PC-3 (cell line): ENCODE data around the gene SYCP3. TPM values are rescaled to one million over a fixed set of nuclear protein-coding genes. Genes with fewer than 3 reads are reported as not detected.
"Not testable (repeated sequence)": the region's sequence is repeated elsewhere in the genome, so short reads cannot be mapped to it uniquely, and the experiment has no call there.

Experiments used
- ATAC-seq: fragments of 200-7000 bp; cut with Tn5 transposase; 2 replicates; pipeline ENCODE4 v1.9.1; 2020; ENCODE audit warnings: mild to moderate bottlenecking, moderate library complexity
- BruUV-seq: library from RNA; stranded (reverse); fragments of 400-500 nt; replicated peaks from 2 replicates; lab custom pipeline; 2021; lab: Mats Ljungman, UMichigan
- CTCF ChIA-PET: fragments of 300-600 bp; sonication (Branson Sonifier 250); formaldehyde crosslinking; loops from one replicate; lab custom pipeline; 2022; ENCODE audit warnings: antibody characterized with exemption; lab: Charles Lee
- POLR2A ChIA-PET: fragments of 300-600 bp; sonication (Branson Sonifier 250); formaldehyde crosslinking; loops from one replicate; lab custom pipeline; 2022; ENCODE audit warnings: antibody characterized with exemption; ENCODE audit not compliant: unreplicated experiment; lab: Charles Lee
- DNase-seq: peaks from one replicate; pipeline ENCODE4 v3.0.0-alpha.2; 2015
- H2AFZ ChIP-seq: fragments of 300-600 bp; sonication (generic); 2 replicates; pipeline ENCODE4 v1.6.0; 2016; ENCODE audit warnings: antibody characterized with exemption, low read length
- H3F3A ChIP-seq: fragments of 300-600 bp; sonication (generic); one replicate; pipeline ENCODE4 v1.6.0; 2017; ENCODE audit warnings: antibody characterized with exemption, low read length, control low read depth, mild to moderate bottlenecking; ENCODE audit not compliant: unreplicated experiment
- H3K27ac ChIP-seq: fragments of 300-600 bp; sonication (generic); 2 replicates; pipeline ENCODE4 v1.5.1; 2016; ENCODE audit warnings: mild to moderate bottlenecking, low read length
- H3K27me3 ChIP-seq: fragments of 300-600 bp; sonication (generic); 2 replicates; pipeline ENCODE4 v1.6.1; 2016; ENCODE audit warnings: low read length, mixed read lengths
- H3K36me3 ChIP-seq: fragments of 300-600 bp; sonication (generic); 2 replicates; pipeline ENCODE4 v1.6.1; 2016; ENCODE audit warnings: low read depth, mixed run types, low read length, mixed read lengths
- H3K4me1 ChIP-seq: fragments of 300-600 bp; sonication (generic); 2 replicates; pipeline ENCODE4 v1.5.1; 2016; ENCODE audit warnings: low read length; ENCODE audit not compliant: insufficient read depth
- H3K4me2 ChIP-seq: fragments of 300-600 bp; sonication (generic); 2 replicates; pipeline ENCODE4 v1.6.0; 2016; ENCODE audit warnings: low read length
- H3K4me3 ChIP-seq: fragments of 300-600 bp; sonication (generic); 2 replicates; pipeline ENCODE4 v1.5.1; 2016; ENCODE audit warnings: mild to moderate bottlenecking, low read length, mixed read lengths
- H3K79me2 ChIP-seq: fragments of 300-600 bp; sonication (generic); 2 replicates; pipeline ENCODE4 v1.6.1; 2017; ENCODE audit warnings: low read length, mixed read lengths
- H3K9ac ChIP-seq: fragments of 300-600 bp; sonication (generic); 2 replicates; pipeline ENCODE4 v1.6.0; 2016; ENCODE audit warnings: mild to moderate bottlenecking, low read length
- H3K9me2 ChIP-seq: fragments of 300-600 bp; sonication (generic); replicated peaks from 2 replicates; pipeline ENCODE4 v1.6.1; 2016; ENCODE audit warnings: mixed run types, low read length, mixed read lengths
- H3K9me3 ChIP-seq: fragments of 300-600 bp; sonication (generic); 2 replicates; pipeline ENCODE4 v1.6.1; 2016; ENCODE audit warnings: low read length, mixed read lengths
- H4K20me1 ChIP-seq: fragments of 300-600 bp; sonication (generic); 2 replicates; pipeline ENCODE4 v1.6.1; 2016; ENCODE audit warnings: low read length, mixed read lengths
- EZH2 ChIP-seq: fragments of 300-600 bp; sonication (generic); IDR thresholded peaks from one replicate; pipeline ENCODE4 v1.6.1; 2017; ENCODE audit warnings: antibody characterized with exemption, mild to moderate bottlenecking, low read length; ENCODE audit not compliant: unreplicated experiment
- EZH2phosphoT487 ChIP-seq: fragments of 300-600 bp; sonication (generic); IDR thresholded peaks from 2 replicates; pipeline ENCODE4 v1.6.1; 2018; ENCODE audit warnings: mild to moderate bottlenecking, antibody characterized with exemption, low read length, borderline replicate concordance
- intact Hi-C: fragments of 100-400 bp; cut with micrococcal nuclease; formaldehyde crosslinking; loops from 2 replicates; pipeline ENCODE4 v1.9.0; 2023
- total RNA-seq: library from RNA; depleted of rRNA; stranded (reverse); fragments of >200 nt; gene quantifications from 2 replicates; pipeline ENCODE4 v1.2.3, GENCODE V29; 2014
- TF ChIP-seq, protein P1 (sequence below): fragments of 300-600 bp; sonication (generic); conservative IDR thresholded peaks from 2 replicates; pipeline ENCODE4 v1.5.1; 2017; ENCODE audit warnings: antibody characterized with exemption, low read depth, mild to moderate bottlenecking, low read length

SYCP3 gene
- total RNA-seq, 1 experiment from 2014 or later: not detected

DNA sequence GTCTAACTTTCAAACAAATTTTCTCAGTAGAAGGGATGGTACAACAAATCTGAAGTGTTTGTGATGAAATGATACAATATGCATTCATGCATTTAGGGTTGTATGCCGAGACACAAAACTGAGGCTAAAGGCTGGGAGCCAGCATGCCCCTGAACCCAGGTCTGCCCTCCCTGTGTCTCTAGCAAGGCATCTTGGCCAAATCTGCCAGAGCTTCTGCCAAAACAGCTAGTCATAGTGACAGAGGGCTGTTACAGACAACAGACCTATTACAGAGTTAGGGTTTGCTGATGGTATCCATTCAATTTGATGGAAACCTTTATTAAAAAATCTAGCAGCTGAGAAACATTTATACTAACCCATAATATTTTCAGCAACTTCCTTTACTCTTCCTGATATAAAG, 53.1 kb downstream of the SYCP3 start:
- no peaks in the 10 kb centered on the region for H4K20me1 ChIP-seq
- ChIA-PET CTCF (no interaction called here), POLR2A (no interaction called here)
- H3K4me3 ChIP-seq: no peak overlapping the region
- TF ChIP-seq EZH2phosphoT487: no peak
- TF ChIP-seq EZH2: no peak
- TF ChIP-seq, protein P1, sequence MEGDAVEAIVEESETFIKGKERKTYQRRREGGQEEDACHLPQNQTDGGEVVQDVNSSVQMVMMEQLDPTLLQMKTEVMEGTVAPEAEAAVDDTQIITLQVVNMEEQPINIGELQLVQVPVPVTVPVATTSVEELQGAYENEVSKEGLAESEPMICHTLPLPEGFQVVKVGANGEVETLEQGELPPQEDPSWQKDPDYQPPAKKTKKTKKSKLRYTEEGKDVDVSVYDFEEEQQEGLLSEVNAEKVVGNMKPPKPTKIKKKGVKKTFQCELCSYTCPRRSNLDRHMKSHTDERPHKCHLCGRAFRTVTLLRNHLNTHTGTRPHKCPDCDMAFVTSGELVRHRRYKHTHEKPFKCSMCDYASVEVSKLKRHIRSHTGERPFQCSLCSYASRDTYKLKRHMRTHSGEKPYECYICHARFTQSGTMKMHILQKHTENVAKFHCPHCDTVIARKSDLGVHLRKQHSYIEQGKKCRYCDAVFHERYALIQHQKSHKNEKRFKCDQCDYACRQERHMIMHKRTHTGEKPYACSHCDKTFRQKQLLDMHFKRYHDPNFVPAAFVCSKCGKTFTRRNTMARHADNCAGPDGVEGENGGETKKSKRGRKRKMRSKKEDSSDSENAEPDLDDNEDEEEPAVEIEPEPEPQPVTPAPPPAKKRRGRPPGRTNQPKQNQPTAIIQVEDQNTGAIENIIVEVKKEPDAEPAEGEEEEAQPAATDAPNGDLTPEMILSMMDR: no peak
- BruUV-seq: no TSS peak
- H3K79me2 ChIP-seq: no peaks in the 10 kb centered on the region
- H3K9ac ChIP-seq: no peak overlapping the region
- H3K9me3 ChIP-seq: no peaks in the 10 kb centered on the region
- DNase-seq: no peak
- no peak overlapping the region for H3K4me2 ChIP-seq
- no peak overlapping the region for H3K27ac ChIP-seq
- intact Hi-C loops: no loop called here
- no peaks in the 10 kb centered on the region for H3K9me2 ChIP-seq
- no peak for ATAC-seq
- H3K4me1 ChIP-seq: no peaks in the 10 kb centered on the region
- no peak overlapping the region for H2AFZ ChIP-seq
- no peaks in the 10 kb centered on the region for H3F3A ChIP-seq
- H3K36me3 ChIP-seq: no peaks in the 10 kb centered on the region
- peaks cover 35% of the 10 kb centered on the region for H3K27me3 ChIP-seq

DNA sequence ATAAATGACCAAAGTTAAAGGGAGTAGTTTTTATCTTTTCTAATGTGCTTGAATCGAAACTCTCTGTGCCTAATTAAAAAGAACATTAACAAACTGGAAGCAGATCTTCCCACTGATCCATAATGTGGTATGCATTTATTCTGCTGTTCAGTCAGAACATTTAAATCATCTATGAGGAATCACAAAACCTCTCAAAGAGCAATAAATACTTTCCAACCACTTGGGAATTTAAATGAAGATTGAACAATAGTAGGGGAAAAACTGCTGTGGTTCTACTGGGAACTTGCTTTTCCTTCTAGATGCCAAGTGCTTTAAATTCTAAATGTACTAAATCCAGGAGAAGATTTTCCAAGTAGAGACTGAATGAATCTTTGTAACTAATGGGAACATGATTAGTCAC, 54.2 kb downstream of the SYCP3 start:
- H3K27me3 ChIP-seq: peaks cover 44% of the 10 kb centered on the region
- no peak overlapping the region for H3K4me3 ChIP-seq
- no peak overlapping the region for H3K4me2 ChIP-seq
- H3K36me3 ChIP-seq: no peaks in the 10 kb centered on the region
- H3K4me1 ChIP-seq: no peaks in the 10 kb centered on the region
- CTCF ChIA-PET: no interaction called here
- no peak overlapping the region for H3K27ac ChIP-seq
- DNase-seq (no peak), ATAC-seq (no peak)
- no peaks in the 10 kb centered on the region for H3K9me2 ChIP-seq
- H3K9ac ChIP-seq: no peak overlapping the region
- H2AFZ ChIP-seq: no peak overlapping the region
- H3K9me3 ChIP-seq: no peaks in the 10 kb centered on the region
- POLR2A ChIA-PET: no interaction called here
- TF ChIP-seq EZH2 (no peak), EZH2phosphoT487 (no peak)
- TF ChIP-seq, protein P1: no peak
- BruUV-seq: no TSS peak
- H3F3A ChIP-seq: no peaks in the 10 kb centered on the region
- no peaks in the 10 kb centered on the region for H3K79me2 ChIP-seq
- no peaks in the 10 kb centered on the region for H4K20me1 ChIP-seq
- intact Hi-C loops: no loop called here

DNA sequence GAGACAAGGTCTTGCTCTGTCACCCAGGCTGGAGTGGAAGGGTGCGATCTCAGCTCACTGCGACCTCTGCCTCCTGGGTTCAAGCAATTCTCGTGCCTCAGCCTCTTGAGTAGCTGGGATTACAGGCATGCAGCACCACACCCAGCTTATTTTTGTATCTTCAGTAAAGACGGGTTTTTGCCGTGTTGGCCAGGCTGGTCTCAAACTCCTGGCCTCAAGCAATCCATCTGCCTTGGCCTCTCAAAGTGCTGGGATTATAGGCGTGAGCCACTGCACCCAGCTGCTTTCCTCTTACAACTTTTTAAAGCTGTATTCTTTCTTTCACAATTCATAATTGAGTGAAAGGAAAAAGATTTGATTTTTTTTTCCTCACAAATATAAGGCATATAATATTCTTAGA, 57.6 kb downstream of the SYCP3 start:
- ATAC-seq, H3K9me3 ChIP-seq, BruUV-seq, CTCF ChIA-PET, H3K36me3 ChIP-seq, intact Hi-C loops, POLR2A ChIA-PET, DNase-seq, H3K79me2 ChIP-seq, H3K9ac ChIP-seq, H3K9me2 ChIP-seq, H3K4me3 ChIP-seq, H3F3A ChIP-seq, H3K4me2 ChIP-seq, H3K27ac ChIP-seq, H3K4me1 ChIP-seq, H2AFZ ChIP-seq, H4K20me1 ChIP-seq: not testable (repeated sequence)
- peaks cover 52% of the 10 kb centered on the region for H3K27me3 ChIP-seq
